Measurements from ENCODE around the gene TANC1.
"Not testable (repeated sequence)": the region's sequence is repeated elsewhere in the genome, so short reads cannot be mapped to it uniquely, and the experiment has no call there.

The TANC1 gene

DNA sequence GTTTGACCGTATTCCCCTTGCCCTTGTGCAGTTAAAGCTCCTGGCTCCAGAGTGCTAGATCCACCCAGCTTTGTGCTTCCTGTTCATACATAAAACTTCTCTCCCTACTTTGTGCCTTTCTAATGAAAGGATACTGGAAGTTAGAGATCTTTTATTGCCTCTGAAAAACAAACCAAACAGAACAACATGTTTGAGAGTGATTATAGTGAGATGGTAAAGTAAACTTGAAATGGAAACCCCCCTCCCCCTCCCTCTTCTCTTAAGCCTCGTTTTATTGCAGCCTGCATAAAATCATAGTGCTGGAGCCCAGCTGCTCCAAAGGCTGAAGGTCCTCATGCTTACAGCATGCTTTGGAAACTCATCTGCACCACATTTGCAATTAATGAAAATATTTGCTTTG, 125.1 kb downstream of the TANC1 start:
- no peak for DNase-seq

DNA sequence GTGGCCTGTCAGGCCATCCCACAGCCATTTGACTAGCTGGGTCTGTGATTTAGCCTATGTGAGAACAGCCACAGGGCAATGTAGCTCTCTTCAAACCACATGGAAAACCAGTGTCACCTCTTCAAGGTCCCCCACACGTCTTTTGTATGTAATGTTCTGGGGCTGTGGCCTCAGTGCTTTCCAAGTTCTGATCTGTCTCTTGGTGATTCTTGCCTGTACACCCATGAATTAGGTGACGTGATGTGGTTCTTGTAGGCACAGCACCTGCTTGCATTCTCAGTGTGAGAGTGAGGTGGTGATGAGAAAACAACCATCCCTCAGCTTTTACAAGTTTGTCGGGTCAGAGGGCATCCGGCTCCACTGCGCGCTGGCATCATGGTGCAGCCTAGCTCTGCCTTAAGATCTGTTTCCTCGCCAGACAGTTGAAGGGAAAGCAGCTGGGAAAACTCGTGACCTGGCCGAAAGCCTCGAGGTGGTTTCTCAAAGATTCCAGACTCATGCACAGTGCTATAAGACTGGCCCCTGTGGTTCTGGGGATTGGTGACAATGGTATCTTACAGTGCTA, 125.8 kb downstream of the TANC1 start:
- no peak for DNase-seq

DNA sequence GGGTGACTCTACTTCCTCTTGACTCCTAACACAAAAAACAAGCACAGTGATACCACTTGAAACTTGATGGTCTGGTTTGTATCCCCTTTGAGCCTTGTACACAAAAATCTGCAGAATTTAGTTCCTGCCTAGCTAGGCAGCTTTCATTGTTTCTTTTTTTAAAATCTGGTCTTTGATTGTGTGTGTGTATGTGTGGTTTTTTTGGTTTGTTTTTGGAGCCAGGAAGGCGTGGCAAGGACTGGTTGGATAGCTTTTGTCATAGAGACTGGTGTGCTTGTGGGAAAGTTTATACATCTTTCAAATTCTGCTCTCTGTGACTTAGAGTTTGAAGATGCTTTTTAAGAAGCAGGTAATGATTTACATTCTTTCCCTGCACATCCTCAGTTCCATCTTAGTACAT, 127.4 kb downstream of the TANC1 start:
- no peak for DNase-seq

DNA sequence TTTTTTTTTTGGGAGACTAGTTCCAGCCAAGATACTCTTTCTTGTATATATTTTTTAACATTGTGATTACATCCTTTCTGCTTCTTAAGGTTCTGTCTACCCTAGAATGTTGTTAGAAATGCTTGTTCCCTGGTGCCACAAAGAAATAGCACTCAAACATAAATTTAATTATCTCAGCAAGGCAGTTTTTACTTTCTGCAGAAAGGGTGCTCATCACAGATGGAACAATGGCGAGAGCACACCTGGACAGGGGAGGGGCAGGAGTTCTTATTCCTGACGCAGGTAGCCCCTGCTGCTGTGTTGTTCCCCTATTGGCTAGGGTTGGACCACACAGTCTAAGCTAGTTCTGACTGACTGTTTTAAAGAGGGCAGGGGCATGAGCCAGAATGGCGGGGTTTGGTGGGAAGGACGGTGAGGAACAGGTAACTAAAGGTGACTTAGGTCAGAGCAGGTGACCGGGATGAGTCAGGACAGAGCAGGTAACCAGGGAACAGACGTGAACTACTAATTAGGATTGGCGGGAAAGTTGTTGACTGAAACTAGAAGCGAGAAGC, 127.9 kb downstream of the TANC1 start:
- not testable (repeated sequence) for DNase-seq

DNA sequence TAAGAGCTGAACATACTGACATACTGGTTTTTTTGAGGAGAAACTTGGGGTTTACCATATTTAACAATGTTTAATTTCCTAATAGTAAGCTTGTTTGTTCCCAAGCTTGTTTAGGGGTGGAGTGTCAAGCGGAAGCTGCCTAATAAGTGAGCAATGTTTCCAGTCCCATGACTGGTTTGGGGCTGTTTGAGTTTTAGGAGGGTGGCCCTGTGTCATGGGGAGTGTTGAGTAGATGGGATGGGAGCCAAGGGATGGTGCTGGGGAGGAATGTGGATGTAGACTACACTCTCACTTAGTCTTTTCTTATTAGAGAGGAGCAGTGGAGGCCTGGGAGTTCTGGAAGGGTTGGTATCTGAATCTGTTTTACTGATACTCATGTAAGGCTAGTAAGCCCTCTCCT, 128.5 kb downstream of the TANC1 start:
- no peak for DNase-seq

DNA sequence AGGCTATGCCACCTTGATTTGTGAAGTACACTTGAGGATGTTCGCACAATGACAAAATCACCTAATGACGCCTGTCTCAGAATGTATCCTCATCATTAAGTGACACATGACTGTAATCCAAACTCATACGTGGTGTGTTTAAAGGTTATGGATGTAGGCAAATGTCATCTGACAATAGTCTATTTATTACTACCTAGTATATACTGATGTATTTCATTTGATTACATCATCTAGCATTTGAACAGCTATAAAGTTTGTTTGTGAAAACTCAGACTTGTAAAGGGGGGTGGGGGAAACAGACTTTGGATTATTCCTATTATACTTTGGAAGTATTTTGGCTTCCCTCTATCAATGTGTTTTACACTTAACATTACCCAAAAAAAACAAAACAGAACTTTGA, 129.9 kb downstream of the TANC1 start:
- DNase-seq = no peak

DNA sequence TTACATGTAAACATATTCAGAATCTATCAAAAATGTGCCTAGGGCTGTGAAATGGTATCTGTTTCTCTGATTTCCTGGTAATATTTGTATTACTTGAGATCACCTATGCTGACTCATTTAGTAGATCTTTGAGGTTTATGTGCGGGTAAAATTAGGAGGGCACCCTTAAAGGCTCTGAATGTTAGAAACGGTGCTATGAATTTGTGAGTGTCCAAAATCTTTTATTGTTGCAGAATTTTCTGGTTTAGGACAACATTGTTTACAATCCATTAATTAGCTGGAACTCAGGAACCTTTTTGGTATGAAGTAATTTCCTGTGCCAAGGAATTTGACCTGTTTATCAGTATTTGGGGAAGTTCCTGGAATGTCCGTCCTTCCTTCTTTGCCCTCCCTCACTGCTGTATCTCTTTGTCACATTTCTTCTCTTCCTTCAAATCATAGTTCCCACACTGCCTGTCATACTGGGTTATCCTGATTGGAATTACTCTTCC, 130.5 kb downstream of the TANC1 start:
- no peak for DNase-seq

DNA sequence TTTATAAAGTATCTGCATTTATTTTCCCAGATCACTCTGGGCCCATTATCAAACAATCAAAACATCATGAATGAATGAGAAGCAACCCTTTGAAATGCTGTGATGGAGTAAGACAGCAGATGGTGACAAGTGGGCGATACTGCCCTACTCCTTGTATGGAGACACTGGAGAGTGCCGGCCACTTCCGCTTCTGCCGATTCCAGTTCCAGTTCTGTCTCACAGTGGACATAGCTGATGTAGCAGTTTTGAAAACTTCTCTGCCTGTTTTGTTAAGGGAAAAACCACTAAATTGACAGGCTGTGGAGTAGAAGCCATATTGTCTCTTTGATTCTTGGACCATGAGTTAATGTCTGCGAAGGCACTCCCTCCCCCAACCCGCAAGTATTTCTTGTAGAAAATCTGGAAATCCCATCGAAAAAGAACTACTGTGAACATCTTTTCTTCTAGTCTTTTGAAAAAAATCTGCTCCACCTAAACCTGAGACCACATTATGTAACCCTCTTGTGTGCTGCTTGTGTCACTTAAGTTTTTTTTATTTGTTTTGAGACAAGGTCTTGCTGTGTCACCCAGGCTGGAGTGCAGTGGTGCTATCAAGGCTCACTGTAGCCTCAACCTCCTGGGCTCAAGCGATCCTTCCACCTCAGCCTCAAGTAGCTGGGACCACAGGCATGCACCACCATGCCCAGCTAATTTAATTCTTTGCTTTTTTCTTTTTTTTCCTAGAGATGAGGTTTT, 133.5 kb downstream of the TANC1 start:
- no peak for DNase-seq

DNA sequence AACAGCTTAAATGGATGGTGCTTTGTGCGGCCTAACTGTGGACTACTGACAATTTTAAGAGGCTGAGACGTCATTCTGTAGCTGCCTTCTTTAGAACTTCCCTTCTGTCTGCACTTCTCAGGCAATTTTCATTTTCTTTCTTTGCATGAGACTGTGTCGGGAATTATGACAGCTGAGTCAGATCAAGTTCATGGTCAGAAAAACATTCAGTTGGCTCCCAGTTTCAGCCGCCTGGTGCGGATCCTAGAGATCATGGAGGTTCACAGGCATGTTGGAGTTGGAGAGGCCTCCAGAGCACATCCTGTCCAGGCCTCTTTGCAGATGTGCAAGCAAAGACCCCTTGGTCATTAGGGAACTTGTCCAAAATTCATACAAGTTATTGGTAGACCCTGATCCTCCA, 135.0 kb downstream of the TANC1 start:
- DNase-seq = no peak

DNA sequence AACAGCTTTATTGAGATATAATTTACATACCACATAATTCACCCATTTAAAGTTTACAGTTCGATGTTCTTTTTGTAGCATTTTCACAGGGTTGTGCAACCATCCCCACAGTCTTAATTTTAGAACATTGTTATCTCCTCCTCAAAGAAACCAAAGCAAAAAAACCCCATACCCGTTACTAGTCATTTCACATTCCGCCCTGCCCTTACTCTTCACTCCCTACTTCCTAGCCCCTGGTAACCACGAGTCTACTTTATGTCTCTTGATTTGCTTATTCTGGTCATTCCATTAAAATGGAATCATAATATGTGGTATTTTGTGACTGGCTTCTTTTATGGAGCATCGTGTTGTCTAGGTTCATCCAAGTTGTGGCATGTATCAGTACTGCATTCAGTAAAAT, 137.7 kb downstream of the TANC1 start:
- no peak for DNase-seq

DNA sequence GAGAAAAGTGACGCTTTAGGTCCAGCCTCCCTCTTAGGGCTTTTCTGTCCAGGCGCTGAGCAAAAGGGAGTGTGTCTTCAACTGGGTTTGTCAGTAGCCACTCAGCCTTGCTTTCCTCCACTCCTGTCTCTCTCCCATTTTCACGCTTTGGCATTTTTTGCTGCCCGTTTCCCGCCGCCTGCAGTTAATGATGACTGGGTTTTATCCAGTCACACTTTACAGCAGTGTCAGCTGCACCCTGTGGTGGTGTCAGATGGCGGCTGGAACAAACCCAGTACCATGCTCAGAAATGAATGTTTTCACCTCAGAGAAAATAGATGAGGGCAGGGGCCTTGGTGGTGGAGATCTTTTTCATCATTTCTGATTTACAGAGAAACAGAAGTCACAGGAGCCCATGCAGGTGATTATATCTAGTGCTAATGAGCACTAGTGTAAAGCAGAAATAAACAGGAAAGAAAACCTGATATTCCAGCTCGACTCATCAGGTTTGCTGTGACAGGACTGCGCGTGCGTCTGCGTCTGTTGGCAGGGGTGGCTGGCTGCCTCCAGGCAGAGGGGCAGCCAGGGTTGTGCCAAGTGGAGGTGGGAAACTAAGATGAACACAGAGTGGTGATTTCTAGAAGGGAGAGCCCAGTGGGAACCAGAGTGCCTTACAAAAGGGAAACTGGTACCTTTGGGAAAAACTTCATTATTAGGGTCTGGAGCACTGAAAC, 139.9 kb downstream of the TANC1 start:
- DNase-seq = no peak

DNA sequence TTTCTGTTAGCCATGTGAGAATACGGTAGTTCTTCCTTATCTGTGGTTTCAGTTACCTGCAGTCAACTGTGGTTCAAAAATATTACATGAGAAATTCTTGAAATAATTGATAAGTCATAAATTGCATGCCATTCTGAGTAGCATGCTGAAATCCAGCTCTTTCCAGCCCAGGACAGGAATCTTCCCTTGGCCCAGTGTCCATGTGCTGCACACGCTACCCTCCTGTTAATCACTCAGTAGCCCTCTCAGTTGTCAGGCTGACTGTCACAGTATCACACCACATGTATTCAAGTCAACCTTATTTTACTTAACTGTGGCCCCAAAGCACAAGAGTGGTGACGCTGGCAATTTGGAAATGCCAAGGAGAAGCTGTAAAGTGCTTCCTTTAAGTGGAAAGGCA, 141.1 kb downstream of the TANC1 start:
- DNase-seq = no peak

DNA sequence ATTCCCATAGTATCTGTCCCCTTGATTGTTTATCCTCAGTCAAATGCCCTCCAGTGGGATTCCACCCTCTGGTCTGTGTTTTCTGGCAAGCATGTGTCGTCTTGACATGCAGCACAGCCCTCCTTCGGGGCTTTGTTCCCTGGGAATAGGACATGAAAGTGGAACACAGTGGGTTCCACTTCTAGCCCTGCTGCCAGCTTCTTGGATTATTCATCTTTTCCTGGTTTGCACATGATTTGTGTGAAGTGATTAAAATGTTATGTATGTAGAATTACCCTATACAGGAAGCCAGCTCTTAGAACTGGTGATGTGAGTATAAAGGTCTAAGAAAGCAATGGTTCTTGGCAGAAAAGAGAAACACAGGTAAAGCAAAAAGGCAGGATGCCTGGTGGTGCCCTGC, 142.3 kb downstream of the TANC1 start:
- DNase-seq = no peak

DNA sequence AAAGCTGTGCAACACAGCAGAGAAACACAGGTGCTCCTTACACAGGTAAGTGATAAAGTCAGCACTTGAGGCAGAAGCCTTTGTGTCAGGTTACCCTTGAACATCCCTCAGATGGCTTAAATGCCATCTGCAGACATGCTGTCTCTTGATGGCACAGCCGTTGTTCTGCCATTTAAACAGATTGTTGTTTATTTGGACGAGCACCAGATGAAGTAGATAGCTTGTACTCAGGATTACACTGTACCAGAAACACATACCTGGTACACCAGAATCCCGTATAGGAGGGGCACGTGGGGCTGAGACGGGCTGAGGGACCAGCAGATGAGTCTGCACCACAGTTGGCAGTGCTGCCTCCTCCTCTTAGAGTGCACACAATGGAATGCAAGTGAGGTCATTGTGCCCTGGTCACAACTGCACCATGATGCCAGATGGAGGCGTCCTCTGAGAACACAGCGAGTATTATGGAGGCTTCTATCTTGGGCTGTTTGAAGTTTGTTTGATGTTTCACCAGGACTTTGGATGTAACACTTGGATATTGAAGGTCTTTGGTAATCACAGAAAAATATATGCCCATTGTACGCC, 143.0 kb downstream of the TANC1 start:
- DNase-seq = no peak

DNA sequence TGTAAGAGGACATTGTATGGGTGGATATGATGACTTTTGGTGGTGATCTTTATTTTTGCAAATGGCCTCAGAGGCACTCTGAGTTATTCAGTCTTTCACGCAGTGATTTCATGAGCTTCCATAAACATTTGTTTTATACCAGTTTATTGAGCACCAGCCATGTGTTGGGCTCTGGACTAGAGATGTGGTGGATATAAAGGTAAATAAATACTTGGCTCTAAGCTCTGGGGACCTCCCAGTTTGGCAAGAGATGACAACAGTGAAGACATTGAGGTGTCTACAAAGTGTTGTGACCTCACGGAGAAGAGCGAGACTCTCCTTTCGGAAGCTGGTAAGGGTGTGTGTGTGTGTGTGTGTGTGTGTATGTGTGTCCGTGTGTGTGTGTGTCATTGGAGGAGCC, 146.4 kb downstream of the TANC1 start:
- no peak for DNase-seq

DNA sequence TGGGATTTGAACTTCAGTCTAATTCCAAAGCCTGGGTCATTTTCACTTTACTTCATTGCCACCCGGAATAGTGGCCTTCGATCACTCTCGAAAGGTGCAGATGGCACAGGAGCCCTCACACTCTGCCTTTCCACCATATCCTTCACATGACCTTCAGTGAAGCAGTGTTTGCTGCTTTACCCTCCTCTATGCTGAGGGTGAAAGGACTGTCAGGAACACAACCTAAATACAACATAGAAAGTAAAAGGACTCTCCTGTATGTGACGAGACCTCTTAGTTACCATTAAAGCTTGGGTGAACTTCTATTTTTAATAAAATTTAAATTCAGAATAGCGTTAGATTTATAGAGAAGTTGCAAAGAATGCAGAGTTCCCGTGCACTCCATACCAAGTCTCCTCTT, 148.5 kb downstream of the TANC1 start:
- no peak for DNase-seq

DNA sequence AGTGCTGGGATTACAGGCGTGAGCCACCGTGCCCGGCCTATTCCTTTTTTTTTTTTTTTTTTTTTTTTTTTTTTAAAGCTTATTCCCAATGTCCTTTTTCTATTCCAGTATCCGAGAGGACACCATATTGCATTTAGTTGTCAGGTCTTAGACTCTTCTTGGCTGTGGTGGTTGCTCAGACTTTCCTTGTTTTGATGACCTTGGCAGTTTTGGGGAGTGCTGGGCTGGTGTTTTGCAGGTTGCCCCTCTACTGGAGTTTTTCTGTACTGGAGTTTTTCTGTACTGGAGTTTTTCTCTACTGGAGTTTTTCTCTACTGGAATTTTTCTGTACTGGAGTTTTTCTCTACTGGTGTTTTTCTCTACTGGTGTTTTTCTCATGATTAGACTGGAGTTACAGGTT, 149.2 kb downstream of the TANC1 start:
- no peak for DNase-seq

DNA sequence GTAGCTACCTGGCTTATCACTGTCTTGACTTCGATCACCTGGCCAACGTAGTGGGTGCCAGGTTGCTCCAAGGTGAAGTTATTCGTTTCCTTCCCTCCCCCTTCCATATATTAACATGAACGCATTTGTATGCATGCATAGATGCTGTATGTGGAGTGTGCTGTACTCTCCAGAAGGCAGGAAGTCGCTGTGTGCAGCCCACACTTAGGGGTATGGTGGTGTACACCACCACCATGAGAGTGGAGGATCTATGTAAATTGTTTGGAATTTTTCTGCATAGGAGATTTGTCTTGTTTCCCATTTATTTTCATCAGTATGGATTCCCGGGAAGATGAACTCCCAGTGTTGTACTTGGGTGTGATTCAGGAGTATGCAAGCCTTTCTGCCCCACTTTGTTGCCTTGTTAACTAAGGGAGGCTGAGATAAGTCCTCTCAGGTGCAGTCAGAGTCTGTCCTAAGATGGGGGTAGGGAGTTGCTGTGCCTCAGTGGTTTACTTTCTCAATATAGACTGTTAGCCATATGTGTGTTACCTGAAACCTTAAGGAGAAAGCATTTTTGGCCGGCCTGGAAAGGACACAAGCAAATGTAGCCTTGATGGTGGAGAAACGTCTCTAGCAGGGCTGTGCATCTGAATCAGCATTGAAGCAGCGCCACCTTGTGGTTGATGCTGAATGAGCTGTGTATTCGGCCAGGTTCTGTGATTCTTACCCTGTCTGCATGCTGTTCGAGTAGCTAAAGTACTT, 149.8 kb downstream of the TANC1 start:
- DNase-seq = no peak

DNA sequence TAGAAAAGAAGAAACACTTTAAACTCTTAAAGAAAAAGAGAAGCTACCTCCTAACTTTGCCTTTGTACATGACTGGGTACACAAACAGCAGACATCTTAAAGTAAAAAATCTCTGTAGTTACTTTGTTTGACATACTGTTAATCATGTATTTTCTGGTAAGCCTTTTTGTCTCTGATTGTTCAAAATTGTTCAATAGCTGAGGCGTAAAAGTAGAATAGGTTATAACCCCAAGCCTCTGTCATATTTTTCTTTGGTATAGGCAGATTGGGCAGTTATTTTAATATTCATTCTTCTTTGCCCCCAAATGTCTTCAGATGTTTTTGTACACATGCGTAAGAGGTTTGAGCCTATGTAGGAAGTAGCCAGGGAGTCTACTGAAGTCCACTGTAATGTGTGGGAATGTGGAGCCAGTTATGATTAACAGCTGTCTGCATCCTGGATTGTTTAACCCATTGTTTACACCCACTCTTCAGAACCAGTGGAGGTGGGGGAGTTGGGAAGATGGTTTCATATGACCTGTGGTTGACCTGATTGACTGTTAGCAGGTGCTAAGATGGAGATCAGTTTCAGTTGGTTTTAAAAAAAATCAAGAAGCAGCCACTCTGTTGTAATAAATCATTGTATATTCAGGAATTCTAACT, 150.5 kb downstream of the TANC1 start:
- no peak for DNase-seq

DNA sequence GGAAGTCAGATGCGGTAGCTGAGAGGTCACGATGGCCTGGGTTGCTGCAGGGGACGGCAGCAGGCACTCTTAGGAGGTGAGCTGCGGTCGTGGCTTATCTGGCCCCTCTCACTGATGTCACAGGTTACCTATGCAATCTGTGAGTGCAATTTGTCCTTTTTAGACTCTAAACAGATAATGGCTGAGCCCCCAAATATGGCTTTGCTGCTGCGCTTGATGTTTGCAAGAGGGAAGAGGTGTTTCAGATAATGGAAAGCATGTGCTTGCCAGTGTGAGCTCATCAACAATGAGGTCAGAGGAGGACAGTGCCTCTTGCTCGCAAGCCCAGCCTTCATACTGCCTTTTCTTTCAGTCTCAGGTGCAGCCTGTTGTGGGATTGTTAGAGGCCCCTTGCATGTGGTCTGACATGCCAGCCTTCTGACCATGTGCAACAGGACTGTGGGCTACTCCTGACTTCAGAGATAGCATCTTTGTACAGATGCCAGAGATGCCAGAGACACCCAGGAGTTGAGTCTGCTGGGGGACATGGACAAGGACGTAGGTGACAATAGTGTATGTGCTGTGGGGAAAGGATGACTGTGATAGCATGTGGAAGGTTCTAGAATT, 151.3 kb downstream of the TANC1 start:
- no peak for DNase-seq

DNA sequence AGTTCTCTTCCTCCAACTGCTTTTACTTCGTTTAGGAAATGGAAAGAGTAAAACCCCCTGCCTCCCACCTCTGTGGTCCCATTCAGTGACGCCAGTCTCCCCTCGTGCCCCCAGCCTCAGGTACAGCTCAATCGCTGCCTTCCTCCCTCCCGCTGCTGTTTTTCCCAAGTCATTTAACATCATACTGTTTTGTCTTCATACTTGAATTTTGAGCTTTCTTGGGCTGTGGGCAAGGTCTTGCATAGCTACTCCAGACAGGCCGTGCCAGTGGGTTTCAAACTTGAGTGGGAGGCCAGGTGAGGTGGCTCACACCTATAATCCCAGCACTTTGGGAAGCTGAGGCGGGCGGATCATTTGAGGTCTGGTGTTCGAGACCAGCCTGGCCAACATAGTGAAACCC, 155.3 kb downstream of the TANC1 start:
- DNase-seq = no peak

DNA sequence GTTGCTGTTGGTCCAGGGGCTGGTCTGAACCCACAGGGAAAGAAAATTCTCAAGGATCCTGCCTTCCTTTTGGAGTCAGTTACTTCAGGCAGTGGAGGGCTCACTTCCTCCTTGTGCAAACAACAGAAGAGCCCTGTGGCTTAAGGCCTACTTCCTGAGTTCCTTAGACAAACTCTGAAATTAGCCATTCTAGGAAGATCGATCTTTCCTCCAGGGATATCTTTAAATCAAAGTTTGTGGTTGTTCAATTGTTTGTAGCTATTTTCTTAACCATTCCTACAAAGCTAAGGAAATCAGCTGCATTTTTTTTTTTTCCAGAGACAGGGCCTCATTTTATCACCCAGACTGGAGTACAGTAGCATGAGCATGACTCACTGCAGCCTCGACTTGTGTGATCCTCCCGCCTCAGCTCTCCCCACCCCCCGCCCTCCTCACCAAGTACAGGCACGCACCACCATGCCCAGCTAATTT, 156.0 kb downstream of the TANC1 start:
- DNase-seq = no peak

Measured in activated gamma-delta T cell (primary cell).